NCI-H2227 treated with DMSO at 0.1 percent for 48 hours (cell line): ENCODE results near the gene IDI2.

Experiments used
- DNase-seq: peaks from one replicate; lab custom pipeline; 2025; lab: John Stamatoyannopoulos, UW

Gene IDI2

GRCh38 chr10:980468-981093, 45.1 kb downstream of the IDI2 start:
- DNase-seq: no peak

GRCh38 chr10:978826-979421, 46.7 kb downstream of the IDI2 start:
- DNase-seq: no peak

GRCh38 chr10:976316-976715, 49.3 kb downstream of the IDI2 start:
- DNase-seq: no peak

GRCh38 chr10:974785-975074, 50.9 kb downstream of the IDI2 start:
- no peak for DNase-seq

- DNase-seq: no peak
Observed at GRCh38 chr10:974038-974784, 51.4 kb downstream of the IDI2 start.

GRCh38 chr10:972763-973162, 52.9 kb downstream of the IDI2 start:
- no peak for DNase-seq

GRCh38 chr10:971613-972012, 54.0 kb downstream of the IDI2 start:
- DNase-seq: no peak

GRCh38 chr10:971150-971542, 54.5 kb downstream of the IDI2 start:
- DNase-seq: no peak

GRCh38 chr10:970311-971149, 55.1 kb downstream of the IDI2 start:
- DNase-seq: no peak

- no peak for DNase-seq
Observed at GRCh38 chr10:969473-970150, 56.0 kb downstream of the IDI2 start.
